Cerebellar cortex (tissue), 1 donor: ENCODE data around the gene AMPD3.

Experiments used
- DNase-seq: peaks from one replicate; pipeline ENCODE4 v3.0.0-alpha.2; 2015; ENCODE audit warnings: low spot score

Gene AMPD3

GRCh38 chr11:10461276-10461790 lies 6.3 kb downstream of the AMPD3 start:
- no peak for DNase-seq

- no peak for DNase-seq
These were observed 7.8 kb downstream of the AMPD3 start for GRCh38 chr11:10462746-10463300.

- DNase-seq, result no peak
These were observed 18.3 kb downstream of the AMPD3 start for GRCh38 chr11:10473371-10473770.

GRCh38 chr11:10474551-10474950 lies 19.5 kb downstream of the AMPD3 start:
- DNase-seq, result no peak

- no peak for DNase-seq
These were observed 21.3 kb downstream of the AMPD3 start for GRCh38 chr11:10476342-10476741.

GRCh38 chr11:10476927-10477689 lies 22.0 kb downstream of the AMPD3 start:
- DNase-seq, result no peak

GRCh38 chr11:10477690-10478046 lies 22.6 kb downstream of the AMPD3 start:
- no peak for DNase-seq

- DNase-seq, result no peak
These were observed 23.0 kb downstream of the AMPD3 start for GRCh38 chr11:10478066-10478465.

- peak; percentile 87 for DNase-seq
These were observed 23.8 kb downstream of the AMPD3 start for GRCh38 chr11:10478574-10479550.

- DNase-seq, result peak; percentile 35
These were observed 25.0 kb downstream of the AMPD3 start for GRCh38 chr11:10480026-10480425.

- no peak for DNase-seq
These were observed 25.7 kb downstream of the AMPD3 start for GRCh38 chr11:10480760-10481159.

- no peak for DNase-seq
These were observed 26.7 kb downstream of the AMPD3 start for GRCh38 chr11:10481560-10482349.

- no peak for DNase-seq
These were observed 28.1 kb downstream of the AMPD3 start for GRCh38 chr11:10483174-10483573.

- DNase-seq, result no peak
These were observed 28.5 kb downstream of the AMPD3 start for GRCh38 chr11:10483584-10483983.

GRCh38 chr11:10484461-10485180 lies 29.6 kb downstream of the AMPD3 start:
- no peak for DNase-seq

- no peak for DNase-seq
These were observed 30.6 kb downstream of the AMPD3 start for GRCh38 chr11:10485646-10486045.

- DNase-seq, result no peak
These were observed 31.2 kb downstream of the AMPD3 start for GRCh38 chr11:10486161-10486840.

GRCh38 chr11:10487002-10487647 lies 32.1 kb downstream of the AMPD3 start:
- no peak for DNase-seq

- DNase-seq, result no peak
These were observed 33.3 kb downstream of the AMPD3 start for GRCh38 chr11:10488121-10488933.
